Spinal cord (tissue), 10 donors: ENCODE data around the gene PSME1. TPM values are rescaled to one million over a fixed set of nuclear protein-coding genes. Genes with fewer than 3 reads are reported as not detected.

Source experiments
- DNase-seq, 6 donors: peaks; one replicate each; pipeline versions ENCODE4 v3.0.0 to v3.0.0-alpha.2; 2013 to 2015; ENCODE audit warnings: low spot score in 6 of 6, low read depth in 4 of 6
- H3K27ac ChIP-seq: one replicate; pipeline ENCODE4 v1.5.1; 2013; ENCODE audit warnings: low read depth, low read length, control low read depth
- H3K27me3 ChIP-seq: one replicate; pipeline ENCODE4 v1.6.1; 2013; ENCODE audit warnings: low read length; ENCODE audit not compliant: control insufficient read depth, insufficient read depth
- H3K36me3 ChIP-seq: one replicate; pipeline ENCODE4 v1.6.1; 2013; ENCODE audit warnings: low read length; ENCODE audit not compliant: control insufficient read depth, insufficient read depth
- H3K4me1 ChIP-seq: one replicate; pipeline ENCODE4 v1.6.1; 2013; ENCODE audit warnings: low read length; ENCODE audit not compliant: control insufficient read depth, insufficient read depth
- H3K4me3 ChIP-seq: one replicate; pipeline ENCODE4 v1.5.1; 2013; ENCODE audit warnings: low read depth, low read length, control low read depth
- H3K9me3 ChIP-seq: one replicate; pipeline ENCODE4 v1.6.1; 2013; ENCODE audit warnings: low read length; ENCODE audit not compliant: control insufficient read depth, insufficient read depth
- WGBS: methylation state at CpG from one replicate; pipeline ENCODE4 v1.1.5; 2013; ENCODE audit warnings: missing lambda C conversion rate; ENCODE audit not compliant: insufficient coverage; 5-methylcytosine and 5-hydroxymethylcytosine counted together
- polyA plus RNA-seq, 2 donors: library from polyadenylated mRNA; unstranded; fragments of 120-200 nt; gene quantifications; one replicate each; pipeline ENCODE4 v1.2.1, GENCODE V29; 2013; ENCODE audit not compliant: insufficient read length in 2 of 2
- total RNA-seq, 2 donors: library from RNA; depleted of rRNA in 1 of 2; stranded (reverse); fragments of 120-200 nt in 1 of 2; fragments of >200 nt in 1 of 2; gene quantifications; one replicate each; pipeline versions ENCODE4 v1.2.3 to v1.2.4, GENCODE V29; 2013 to 2014
- donor health status: healthy.

The PSME1 gene
- total and polyA plus RNA-seq, 4 donors = 49.0 to 134 (median 99.8) TPM

- Histone ChIP-seq H3K27me3 (no peaks in the 10 kb centered on the region), H3K27ac (peak overlapping the region; percentile 98), H3K9me3 (no peaks in the 10 kb centered on the region), H3K36me3 (peaks cover 26% of the 10 kb centered on the region), H3K4me3 (peak overlapping the region; percentile 96), H3K4me1 (peaks cover 36% of the 10 kb centered on the region)
- DNase-seq = no peak
- 12% methylated on average over 3 of the region's 9 CpGs for WGBS
Measured at GRCh38 chr14:24145690-24146452, 9.9 kb downstream of the PSME1 start.

- Histone ChIP-seq H3K9me3 (no peaks in the 10 kb centered on the region), H3K27me3 (no peaks in the 10 kb centered on the region), H3K4me3 (peak within 1 kb of the TSS; percentile 96), H3K36me3 (peaks cover 32% of the 10 kb centered on the region), H3K27ac (peak within 1 kb of the TSS; percentile 98), H3K4me1 (peaks cover 36% of the 10 kb centered on the region)
- DNase-seq = peak; percentile 77 to 96 (median 89)
- WGBS = under 1% methylated on average over 17 of the region's 25 CpGs
Measured at GRCh38 chr14:24146453-24146977, 10.5 kb downstream of the PSME1 start, which contains the start of gene PSME2. Gene PSME2 (minus strand): TSS chr14:24146610. CDS start chr14:24146581, 29 bp downstream.

GRCh38 chr14:24146978-24147760 lies 11.2 kb downstream of the PSME1 start, which contains the start of gene RNF31:
Gene RNF31 (plus strand): TSS chr14:24147498. CDS start chr14:24147699, 201 bp downstream.
- peak; percentile 90 to 99 (median 98) for DNase-seq
- Histone ChIP-seq H3K4me1 (peaks cover 31% of the 10 kb centered on the region), H3K9me3 (no peaks in the 10 kb centered on the region), H3K27ac (peak within 1 kb of the TSS; percentile 98), H3K27me3 (no peaks in the 10 kb centered on the region), H3K36me3 (peaks cover 38% of the 10 kb centered on the region), H3K4me3 (peak within 1 kb of the TSS; percentile 96)
- WGBS = 0% methylated on average over 56 of the region's 57 CpGs

GRCh38 chr14:24147761-24148428 lies 11.9 kb downstream of the PSME1 start:
- Histone ChIP-seq H3K27ac (peak overlapping the region; percentile 98), H3K9me3 (no peaks in the 10 kb centered on the region), H3K36me3 (peaks cover 45% of the 10 kb centered on the region), H3K27me3 (no peaks in the 10 kb centered on the region), H3K4me1 (peaks cover 28% of the 10 kb centered on the region), H3K4me3 (peak overlapping the region; percentile 96)
- no peak for DNase-seq
- 5% methylated on average over 28 of the region's 29 CpGs for WGBS

- no peak overlapping the region for H3K27ac ChIP-seq
- no peaks in the 10 kb centered on the region for H3K27me3 ChIP-seq
- H3K36me3 ChIP-seq = peaks cover 55% of the 10 kb centered on the region
- peaks cover 28% of the 10 kb centered on the region for H3K4me1 ChIP-seq
- 100% methylated on average over 3 of the region's 3 CpGs for WGBS
- no peak for DNase-seq
- H3K9me3 ChIP-seq = no peaks in the 10 kb centered on the region
- H3K4me3 ChIP-seq = no peak overlapping the region
Measured at GRCh38 chr14:24149302-24149969, 13.4 kb downstream of the PSME1 start.

GRCh38 chr14:24150061-24150460 lies 14.1 kb downstream of the PSME1 start:
- 89% methylated on average over 9 of the region's 9 CpGs for WGBS
- Histone ChIP-seq H3K36me3 (peaks cover 61% of the 10 kb centered on the region), H3K4me3 (no peak overlapping the region), H3K9me3 (no peaks in the 10 kb centered on the region), H3K27me3 (no peaks in the 10 kb centered on the region), H3K27ac (no peak overlapping the region), H3K4me1 (peaks cover 28% of the 10 kb centered on the region)
- DNase-seq = no peak

- Histone ChIP-seq H3K27ac (no peak overlapping the region), H3K36me3 (peaks cover 66% of the 10 kb centered on the region), H3K4me3 (no peak overlapping the region), H3K4me1 (peaks cover 24% of the 10 kb centered on the region), H3K9me3 (no peaks in the 10 kb centered on the region), H3K27me3 (no peaks in the 10 kb centered on the region)
- 90% methylated on average over 8 of the region's 9 CpGs for WGBS
- no peak for DNase-seq
Measured at GRCh38 chr14:24150567-24150966, 14.6 kb downstream of the PSME1 start.

GRCh38 chr14:24150993-24151392 lies 15.0 kb downstream of the PSME1 start:
- 81% methylated on average over 8 of the region's 9 CpGs for WGBS
- Histone ChIP-seq H3K4me1 (peaks cover 24% of the 10 kb centered on the region), H3K36me3 (peaks cover 70% of the 10 kb centered on the region), H3K27me3 (no peaks in the 10 kb centered on the region), H3K27ac (no peak overlapping the region), H3K4me3 (no peak overlapping the region), H3K9me3 (no peaks in the 10 kb centered on the region)
- DNase-seq = no peak
